K562 (cell line): ENCODE results near the gene ARMC9.

ENCODE experiments used
- PHF20 ChIP-seq: fragments of 450-650 bp; IDR thresholded peaks from 2 replicates; pipeline ENCODE4 v1.6.1; 2018; ENCODE audit not compliant: partially characterized antibody
- ZNF316 ChIP-seq: fragments of 450-650 bp; IDR thresholded peaks from 2 replicates; pipeline ENCODE4 v1.6.1; 2016
- TF ChIP-seq, protein P1 (sequence below), 3 experiments: IDR thresholded peaks in 2 of 3; conservative IDR thresholded peaks in 1 of 3; 2 replicates each; pipeline ENCODE4 v1.5.1; 2011 to 2012; ENCODE audit warnings: low read length in 3 of 3, mild to moderate bottlenecking in 3 of 3, control low read depth in 2 of 3, improper control_type of control experiment in 1 of 3, inconsistent platforms in 1 of 3, low read depth in 1 of 3, mixed read lengths in 1 of 3, moderate library complexity in 1 of 3; ENCODE audit not compliant: insufficient read depth in 2 of 3

GRCh38 chr2:231374771-231375170 is 176.3 kb downstream of the ARMC9 start:
- no peak for TF ChIP-seq ZNF316
- TF ChIP-seq, protein P1, sequence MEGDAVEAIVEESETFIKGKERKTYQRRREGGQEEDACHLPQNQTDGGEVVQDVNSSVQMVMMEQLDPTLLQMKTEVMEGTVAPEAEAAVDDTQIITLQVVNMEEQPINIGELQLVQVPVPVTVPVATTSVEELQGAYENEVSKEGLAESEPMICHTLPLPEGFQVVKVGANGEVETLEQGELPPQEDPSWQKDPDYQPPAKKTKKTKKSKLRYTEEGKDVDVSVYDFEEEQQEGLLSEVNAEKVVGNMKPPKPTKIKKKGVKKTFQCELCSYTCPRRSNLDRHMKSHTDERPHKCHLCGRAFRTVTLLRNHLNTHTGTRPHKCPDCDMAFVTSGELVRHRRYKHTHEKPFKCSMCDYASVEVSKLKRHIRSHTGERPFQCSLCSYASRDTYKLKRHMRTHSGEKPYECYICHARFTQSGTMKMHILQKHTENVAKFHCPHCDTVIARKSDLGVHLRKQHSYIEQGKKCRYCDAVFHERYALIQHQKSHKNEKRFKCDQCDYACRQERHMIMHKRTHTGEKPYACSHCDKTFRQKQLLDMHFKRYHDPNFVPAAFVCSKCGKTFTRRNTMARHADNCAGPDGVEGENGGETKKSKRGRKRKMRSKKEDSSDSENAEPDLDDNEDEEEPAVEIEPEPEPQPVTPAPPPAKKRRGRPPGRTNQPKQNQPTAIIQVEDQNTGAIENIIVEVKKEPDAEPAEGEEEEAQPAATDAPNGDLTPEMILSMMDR (IDR thresholded peaks at IDR 0.05 in 2 of 3, conservative IDR thresholded peaks at IDR 0.05 in 1 of 3; ENCODE audit: insufficient read depth in 2 of 3, low read depth in 1 of 3, low read length in 3 of 3) = no peak
- no peak for TF ChIP-seq PHF20
